DMS114 treated with DMSO at 0.1 percent for 48 hours (cell line): ENCODE data around the gene TRIO.

Source experiments
- DNase-seq: peaks from one replicate; lab custom pipeline; 2025; ENCODE audit not compliant: unreplicated experiment; lab: John Stamatoyannopoulos, UW

Gene TRIO

GRCh38 chr5:14407051-14407450 lies 263.9 kb downstream of the TRIO start:
- no peak for DNase-seq

GRCh38 chr5:14407746-14408175 lies 264.6 kb downstream of the TRIO start:
- DNase-seq, result no peak

GRCh38 chr5:14408969-14409586 lies 265.9 kb downstream of the TRIO start:
- DNase-seq, result no peak

- no peak for DNase-seq
Observed at GRCh38 chr5:14410068-14410393, 266.9 kb downstream of the TRIO start.

DNA sequence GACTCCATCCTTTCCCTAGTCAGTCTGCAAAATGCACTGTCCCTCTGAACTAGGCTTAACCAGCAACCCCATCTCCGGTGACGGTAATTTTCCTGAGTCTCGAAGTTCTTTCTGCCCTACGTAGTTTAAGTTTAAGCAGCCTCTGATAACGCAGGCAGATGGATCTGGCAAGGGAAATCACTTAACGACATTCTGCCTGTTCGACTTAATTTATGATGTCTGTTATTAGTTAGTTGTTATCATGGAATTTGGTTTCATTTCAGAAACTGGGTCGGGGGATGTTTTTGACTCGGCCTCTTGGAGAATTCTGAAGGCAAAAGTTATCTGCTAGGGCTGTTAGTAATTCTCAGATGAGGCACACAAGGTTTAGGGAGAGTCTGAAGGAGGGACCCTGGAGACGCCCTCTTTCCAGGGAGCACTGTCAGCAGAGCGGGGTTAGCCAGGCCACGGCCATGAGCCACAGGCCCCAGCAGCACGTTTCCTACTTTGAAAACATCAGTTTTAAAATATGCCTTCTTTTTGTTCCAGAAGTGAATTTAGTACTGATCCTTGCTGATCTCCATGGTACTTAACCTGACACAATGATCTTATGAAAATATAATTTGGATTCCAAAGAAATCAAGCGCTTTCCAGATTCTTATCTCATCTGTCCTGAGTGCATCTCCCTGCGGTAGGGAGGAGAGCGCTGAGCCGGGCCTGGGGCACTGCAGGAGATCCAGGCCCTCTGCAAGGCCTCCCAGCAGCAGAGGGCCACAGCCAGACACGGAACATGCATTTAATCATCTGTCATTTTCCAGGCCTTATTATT lies 267.5 kb downstream of the TRIO start:
- DNase-seq, result no peak

DNA sequence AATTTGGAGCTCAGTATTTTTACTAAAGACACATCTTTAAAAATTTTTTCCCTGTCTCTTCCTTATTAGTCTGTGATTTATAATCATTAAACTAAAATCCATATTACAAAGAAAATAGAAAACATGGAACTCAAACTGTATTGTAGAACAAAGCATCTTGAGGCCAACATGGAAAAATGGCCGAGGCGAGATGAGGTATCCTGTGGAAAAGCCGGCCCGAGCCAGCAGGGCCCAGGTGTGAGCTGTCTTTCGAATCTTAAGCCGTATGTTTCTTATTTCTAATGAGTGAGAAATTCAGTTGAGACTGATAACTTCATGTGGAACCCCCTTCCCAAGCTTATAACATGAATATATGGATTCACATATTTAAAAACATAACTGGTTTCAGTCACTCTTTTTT lies 268.1 kb downstream of the TRIO start:
- DNase-seq, result no peak

- no peak for DNase-seq
Observed at GRCh38 chr5:14413331-14413750, 270.2 kb downstream of the TRIO start.

GRCh38 chr5:14414007-14414406 lies 270.9 kb downstream of the TRIO start:
- no peak for DNase-seq

GRCh38 chr5:14414656-14415023 lies 271.5 kb downstream of the TRIO start:
- DNase-seq, result no peak

DNA sequence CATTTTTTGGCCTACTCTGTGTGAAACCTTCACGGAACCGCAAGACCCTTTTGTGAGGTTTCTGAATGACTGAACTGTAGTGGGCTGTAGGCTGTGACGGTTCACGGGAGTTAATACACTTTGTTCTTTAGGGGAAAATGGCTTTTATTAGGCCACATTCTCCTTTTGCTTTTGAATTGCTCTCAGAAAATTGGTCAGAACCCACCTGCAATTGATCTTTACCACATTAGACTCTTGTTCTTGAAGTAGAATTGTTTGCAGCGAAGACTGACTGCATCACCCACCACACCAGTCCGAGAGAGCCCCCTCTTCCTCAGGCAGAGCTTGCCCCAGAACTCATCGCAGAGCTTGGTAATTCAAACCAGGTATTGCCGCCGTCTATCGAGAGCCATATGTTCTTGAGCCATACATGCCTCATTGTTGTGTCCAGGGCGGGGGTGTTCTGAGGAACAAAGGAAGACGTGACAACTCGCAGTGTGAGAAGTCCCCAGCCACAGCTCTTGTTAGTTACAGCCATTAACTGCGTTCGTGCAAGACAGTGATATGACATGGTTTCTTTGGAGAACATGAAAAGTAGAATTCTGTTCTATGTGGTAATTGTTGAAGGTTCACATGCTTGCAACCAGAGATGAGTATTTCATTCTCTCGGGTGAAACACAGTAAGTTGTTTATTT lies 272.0 kb downstream of the TRIO start:
- no peak for DNase-seq

DNA sequence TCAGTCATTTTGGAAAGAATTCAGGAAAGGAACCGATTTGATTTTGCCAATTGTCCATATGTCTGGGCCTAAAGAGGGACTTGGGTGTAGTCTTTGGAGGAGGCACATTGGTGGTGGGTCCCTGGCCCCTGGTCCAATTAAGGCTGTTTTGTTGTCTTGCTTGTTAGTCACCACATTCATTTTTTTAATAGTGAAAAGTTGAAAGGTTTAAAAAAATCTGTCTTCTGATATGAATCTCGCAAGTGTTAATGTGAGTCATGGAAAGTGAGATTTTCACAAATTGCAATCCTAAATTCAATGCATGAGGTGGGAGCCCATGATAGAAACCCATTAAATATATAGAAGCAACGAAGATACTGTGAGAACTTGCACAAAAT lies 272.5 kb downstream of the TRIO start:
- no peak for DNase-seq

- no peak for DNase-seq
Observed at GRCh38 chr5:14416621-14417275, 273.6 kb downstream of the TRIO start.

- DNase-seq, result no peak
Observed at GRCh38 chr5:14417276-14417730, 274.2 kb downstream of the TRIO start.

DNA sequence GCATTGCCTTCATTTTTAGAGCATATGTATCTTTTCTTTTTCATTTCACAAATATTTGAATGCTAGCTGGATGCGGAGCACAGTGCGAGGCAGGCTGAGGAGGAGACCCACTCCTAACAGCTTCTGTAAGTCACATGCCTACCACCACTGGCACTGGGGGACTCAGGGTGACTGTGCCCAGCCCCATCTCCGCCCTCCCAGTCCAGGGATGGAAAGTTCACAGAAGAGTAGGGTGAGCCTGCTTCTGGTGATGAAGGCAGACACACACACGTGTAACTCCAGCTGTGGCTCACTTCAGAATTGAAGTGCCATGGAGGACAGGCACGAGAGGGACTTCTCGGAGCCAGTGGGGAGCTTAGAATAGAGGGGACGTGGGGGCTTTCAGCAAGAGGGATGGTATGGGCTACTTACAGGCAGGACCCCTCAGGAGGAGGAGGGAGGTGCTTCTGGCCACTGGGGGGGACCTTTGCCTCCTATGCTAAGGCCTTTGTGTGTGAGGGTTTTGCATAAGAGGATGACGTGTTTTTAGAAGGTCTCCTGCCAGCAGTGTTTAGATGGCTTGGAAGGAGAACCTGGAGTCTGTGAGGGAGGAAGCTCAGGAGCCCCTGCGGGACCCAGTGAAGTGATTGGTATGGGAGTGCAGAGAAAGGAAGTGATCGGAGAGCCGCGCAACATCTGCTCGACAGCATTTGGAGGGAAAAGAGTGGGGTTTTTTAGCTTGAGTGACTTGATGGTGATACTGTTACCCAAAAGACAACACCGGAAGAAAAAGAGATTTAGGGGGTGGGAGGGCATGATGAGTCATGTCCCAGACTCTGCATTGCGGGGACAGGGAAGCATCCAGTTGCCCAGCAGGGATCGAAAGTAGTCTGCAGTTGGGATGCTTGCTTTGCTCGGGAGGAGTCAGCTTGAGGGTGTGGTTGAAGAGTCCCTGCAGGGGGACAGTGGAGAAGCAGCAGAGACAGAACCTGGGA lies 274.9 kb downstream of the TRIO start:
- DNase-seq, result no peak

DNA sequence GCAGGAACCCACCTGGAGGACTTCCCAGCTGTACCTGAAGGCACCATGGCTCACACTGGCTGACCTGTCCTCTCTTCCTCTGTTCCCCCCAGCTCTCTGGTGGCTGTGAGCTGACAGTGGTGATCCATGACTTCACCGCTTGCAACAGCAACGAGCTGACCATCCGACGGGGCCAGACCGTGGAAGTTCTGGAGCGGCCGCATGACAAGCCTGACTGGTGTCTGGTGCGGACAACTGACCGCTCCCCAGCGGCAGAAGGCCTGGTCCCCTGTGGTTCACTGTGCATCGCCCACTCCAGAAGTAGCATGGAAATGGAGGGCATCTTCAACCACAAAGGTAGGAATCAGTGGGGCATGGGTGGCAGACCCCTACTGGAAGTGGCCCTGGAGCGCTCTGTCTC lies 276.5 kb downstream of the TRIO start:
- DNase-seq, result no peak

- no peak for DNase-seq
Observed at GRCh38 chr5:14420101-14420811, 277.1 kb downstream of the TRIO start.

GRCh38 chr5:14421851-14422250 lies 278.7 kb downstream of the TRIO start:
- DNase-seq, result no peak

GRCh38 chr5:14424011-14424685 lies 281.0 kb downstream of the TRIO start:
- no peak for DNase-seq

DNA sequence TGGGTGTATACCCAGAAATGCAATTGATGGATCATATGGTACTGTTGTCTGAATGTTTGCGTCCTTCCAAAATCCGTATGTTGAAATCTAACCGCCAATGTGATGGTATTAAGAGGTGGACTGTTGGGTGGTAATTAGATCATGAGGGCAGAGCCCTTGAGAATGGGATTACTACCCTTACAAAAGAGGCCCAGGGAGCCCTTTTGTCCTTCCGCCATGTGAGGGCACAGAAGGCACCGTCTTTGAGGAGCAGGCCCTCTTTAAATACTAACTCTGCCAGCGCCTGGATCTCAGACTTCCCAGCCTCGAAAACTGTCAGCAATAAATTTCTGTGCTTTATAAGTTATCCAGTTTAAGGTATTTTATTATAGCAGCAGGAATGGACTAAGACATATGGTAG lies 282.4 kb downstream of the TRIO start:
- no peak for DNase-seq
